ENCODE data around the gene ATP7B. TPM values are rescaled to one million over a fixed set of nuclear protein-coding genes. Genes with fewer than 3 reads are reported as not detected.

The ATP7B gene
- polyA plus RNA-seq, 1 experiment, result 1.8 TPM

GRCh38 chr13:51922771-51923480 is 88.3 kb downstream of the ATP7B start:
- ChIA-PET CTCF (no interaction called here), POLR2A (no interaction called here)
- no peak overlapping the region for H3K4me3 ChIP-seq (ENCODE audit: low read depth, low read length)
- peaks cover 6% of the 10 kb centered on the region for H3K27me3 ChIP-seq (ENCODE audit: control insufficient read depth, insufficient read depth, low read length)
- H3K9me3 ChIP-seq (ENCODE audit: control insufficient read depth, insufficient read depth, low read length), result no peaks in the 10 kb centered on the region
- no peak for TF ChIP-seq CTCF (IDR thresholded peaks at IDR 0.05; ENCODE audit: low read depth, low read length)
- H3K27ac ChIP-seq (ENCODE audit: low read depth, low read length), result no peak overlapping the region
- DNase-seq (ENCODE audit: low read depth, low spot score), result no peak

GRCh38 chr13:51921790-51922740 is 89.2 kb downstream of the ATP7B start:
- ChIA-PET CTCF (no interaction called here), POLR2A (no interaction called here)
- Histone ChIP-seq H3K27me3 (ENCODE audit: control insufficient read depth, insufficient read depth, low read length) (peaks cover 6% of the 10 kb centered on the region), H3K27ac (ENCODE audit: low read depth, low read length) (no peak overlapping the region), H3K4me3 (ENCODE audit: low read depth, low read length) (no peak overlapping the region), H3K9me3 (ENCODE audit: control insufficient read depth, insufficient read depth, low read length) (no peaks in the 10 kb centered on the region)
- DNase-seq (ENCODE audit: low read depth, low spot score), result no peak
- TF ChIP-seq CTCF (IDR thresholded peaks at IDR 0.05; ENCODE audit: low read depth, low read length), result no peak

GRCh38 chr13:51920786-51921185 is 90.5 kb downstream of the ATP7B start:
- Histone ChIP-seq H3K9me3 (ENCODE audit: control insufficient read depth, insufficient read depth, low read length) (no peaks in the 10 kb centered on the region), H3K27me3 (ENCODE audit: control insufficient read depth, insufficient read depth, low read length) (peaks cover 6% of the 10 kb centered on the region), H3K27ac (ENCODE audit: low read depth, low read length) (no peak overlapping the region), H3K4me3 (ENCODE audit: low read depth, low read length) (no peak overlapping the region)
- CTCF ChIA-PET, result no interaction called here
- TF ChIP-seq CTCF (IDR thresholded peaks at IDR 0.05; ENCODE audit: low read depth, low read length), result no peak
- no peak for DNase-seq (ENCODE audit: low read depth, low spot score)
- POLR2A ChIA-PET, result no interaction called here

- H3K27ac ChIP-seq (ENCODE audit: low read depth, low read length), result no peak overlapping the region
- peaks cover 6% of the 10 kb centered on the region for H3K27me3 ChIP-seq (ENCODE audit: control insufficient read depth, insufficient read depth, low read length)
- no peaks in the 10 kb centered on the region for H3K9me3 ChIP-seq (ENCODE audit: control insufficient read depth, insufficient read depth, low read length)
- no peak overlapping the region for H3K4me3 ChIP-seq (ENCODE audit: low read depth, low read length)
- no peak for DNase-seq (ENCODE audit: low read depth, low spot score)
- ChIA-PET CTCF (interaction anchor here (0.6 kb wide), 1 partner anchor 864 kb away, joined by 3 read pairs; no protein-coding TSS in a partner anchor), POLR2A (no interaction called here)
- TF ChIP-seq CTCF (IDR thresholded peaks at IDR 0.05; ENCODE audit: low read depth, low read length), result no peak
Measured at GRCh38 chr13:51920267-51920666, 91.0 kb downstream of the ATP7B start.

GRCh38 chr13:51919531-51919930 is 91.7 kb downstream of the ATP7B start:
- no peak for TF ChIP-seq CTCF (IDR thresholded peaks at IDR 0.05; ENCODE audit: low read depth, low read length)
- ChIA-PET POLR2A (no interaction called here), CTCF (interaction anchor here (0.6 kb wide), 1 partner anchor 863 kb away, joined by 3 read pairs; no protein-coding TSS in a partner anchor)
- DNase-seq (ENCODE audit: low read depth, low spot score), result no peak
- Histone ChIP-seq H3K27me3 (ENCODE audit: control insufficient read depth, insufficient read depth, low read length) (peaks cover 6% of the 10 kb centered on the region), H3K9me3 (ENCODE audit: control insufficient read depth, insufficient read depth, low read length) (no peaks in the 10 kb centered on the region), H3K27ac (ENCODE audit: low read depth, low read length) (no peak overlapping the region), H3K4me3 (ENCODE audit: low read depth, low read length) (no peak overlapping the region)

Data from AG04450 (cell line).